K562 (cell line): Measurements from ENCODE around the gene SLC25A51. TPM values are rescaled to one million over a fixed set of nuclear protein-coding genes. Genes with fewer than 3 reads are reported as not detected.
A peak's percentile ranks its signal among the peaks of the same experiment; 100 is the strongest.

Source experiments
- ATAC-seq: fragments of 200-7000 bp; cut with Tn5 transposase; 3 replicates; pipeline ENCODE4 v1.9.1; 2020; ENCODE audit warnings: moderate library complexity
- BruUV-seq: library from RNA; stranded (reverse); fragments of 400-500 nt; replicated peaks from 2 replicates; lab custom pipeline; 2021; lab: Mats Ljungman, UMichigan
- CTCF ChIA-PET: fragments of 300-600 bp; formaldehyde crosslinking; extraction: SDS; loops from one replicate; lab custom pipeline; 2021; ENCODE audit warnings: low intra/inter-chr PET ratio; lab: Yijun Ruan, JAX
- POLR2A ChIA-PET: fragments of 300-600, 350-650 bp; sonication (Branson Sonifier 250); formaldehyde crosslinking; extraction: SDS; loops from one replicate; lab custom pipeline; 2021; ENCODE audit warnings: antibody characterized with exemption, inconsistent platforms; lab: Yijun Ruan, JAX
- DNase-seq, 4 experiments: peaks; one replicate each; pipeline versions ENCODE4 v3.0.0 to v3.0.0-alpha.2; 2011 to 2018; ENCODE audit warnings: low spot score in 3 of 4, mixed read lengths in 3 of 4; ENCODE audit errors: extremely low read depth in 1 of 4
- FAIRE-seq: peaks from 2 replicates; lab custom pipeline; 2011; peaks lifted over from hg19 to GRCh38; lab: Jason Lieb, UNC
- H2AFZ ChIP-seq: 2 replicates; pipeline ENCODE4 v1.6.0; 2011; ENCODE audit warnings: low read depth, low read length, control low read depth, inconsistent platforms
- H3K27ac ChIP-seq: fragments of 200-600 bp; 3 replicates; pipeline ENCODE4 v1.8.0; 2011; ENCODE audit warnings: low read depth, mild to moderate bottlenecking, control low read depth, inconsistent platforms, low read length, moderate library complexity, mixed read lengths; ENCODE audit errors: extremely low read depth
- H3K27me3 ChIP-seq, 2 experiments: fragments of 300-600 bp in 1 of 2; 2 replicates in 1 of 2; 3 replicates in 1 of 2; pipeline versions ENCODE4 v1.6.0 to v1.8.0; 2011; ENCODE audit warnings: inconsistent platforms in 2 of 2, low read length in 2 of 2, mild to moderate bottlenecking in 1 of 2, mixed read lengths in 1 of 2, moderate library complexity in 1 of 2; ENCODE audit not compliant: control insufficient read depth in 2 of 2, insufficient read depth in 2 of 2
- H3K36me3 ChIP-seq: fragments of 300-600 bp; 3 replicates; pipeline ENCODE4 v1.8.0; 2011; ENCODE audit warnings: mild to moderate bottlenecking, low read length, inconsistent platforms; ENCODE audit not compliant: control insufficient read depth, insufficient read depth
- H3K4me1 ChIP-seq, 2 experiments: fragments of 200-600 bp in 1 of 2; replicated peaks in 1 of 2; 2 replicates in 1 of 2; 3 replicates in 1 of 2; pipeline versions ENCODE4 v1.5.1 to v1.8.0; 2011; ENCODE audit warnings: inconsistent platforms in 2 of 2, low read length in 2 of 2, mild to moderate bottlenecking in 1 of 2, mixed read lengths in 1 of 2, moderate library complexity in 1 of 2; ENCODE audit not compliant: control insufficient read depth in 2 of 2, insufficient read depth in 2 of 2
- H3K4me2 ChIP-seq: 2 replicates; pipeline ENCODE4 v1.6.1; 2011; ENCODE audit warnings: low read length, control low read depth, inconsistent platforms, mixed read lengths; ENCODE audit not compliant: insufficient read depth
- H3K4me3 ChIP-seq: fragments of 200-600 bp; sonication (generic), shearing (Covaris generic); 2 replicates; pipeline ENCODE4 v1.5.1; 2016; ENCODE audit warnings: control low read depth, inconsistent platforms
- H3K79me2 ChIP-seq: fragments of 200-600 bp; 3 replicates; pipeline ENCODE4 v1.8.0; 2011; ENCODE audit warnings: low read length, inconsistent platforms; ENCODE audit not compliant: control insufficient read depth, insufficient read depth
- H3K9ac ChIP-seq, 2 experiments: 2 replicates each; pipeline versions ENCODE4 v1.6.0 to v1.6.1; 2011; ENCODE audit warnings: low read depth in 2 of 2, low read length in 2 of 2, control low read depth in 1 of 2, inconsistent platforms in 1 of 2, mild to moderate bottlenecking in 1 of 2, mixed read lengths in 1 of 2; ENCODE audit not compliant: insufficient read depth in 1 of 2
- H3K9me1 ChIP-seq: one replicate; pipeline ENCODE4 v1.6.0; 2011; ENCODE audit warnings: inconsistent platforms, mild to moderate bottlenecking, low read length, moderate library complexity; ENCODE audit not compliant: control insufficient read depth, insufficient read depth
- H3K9me3 ChIP-seq: replicated peaks from 2 replicates; pipeline ENCODE4 v1.5.1; 2011; ENCODE audit warnings: low read depth, low read length, inconsistent platforms; ENCODE audit not compliant: control insufficient read depth, insufficient read depth
- H4K20me1 ChIP-seq: replicated peaks from 2 replicates; pipeline ENCODE4 v1.6.1; 2011; ENCODE audit warnings: low read length, inconsistent platforms, mixed read lengths; ENCODE audit not compliant: control insufficient read depth, insufficient read depth
- BRD4 ChIP-seq: fragments of 200-600 bp; sonication (generic); IDR thresholded peaks from 2 replicates; pipeline ENCODE4 v1.6.1; 2017; ENCODE audit warnings: inconsistent platforms
- DIDO1 ChIP-seq: fragments of 450-650 bp; IDR thresholded peaks from 2 replicates; pipeline ENCODE4 v1.6.1; 2016; ENCODE audit warnings: low read depth, missing biosample characterization, missing genetic modification characterization
- HDAC6 ChIP-seq: IDR thresholded peaks from 2 replicates; pipeline ENCODE4 v1.6.1; 2012; ENCODE audit warnings: low read depth, mild to moderate bottlenecking, control low read depth, inconsistent platforms, low read length, moderate library complexity
- PRPF4 ChIP-seq: fragments of 200-400 bp; formaldehyde crosslinking; IDR thresholded peaks from one replicate; pipeline ENCODE4 v1.6.1; 2017; ENCODE audit warnings: low read length, low read depth, mild to moderate bottlenecking; ENCODE audit not compliant: insufficient read depth, poor library complexity, severe bottlenecking
- RUNX1 ChIP-seq: sonication (generic); IDR thresholded peaks from 2 replicates; pipeline ENCODE4 v1.6.1; 2016; ENCODE audit warnings: antibody characterized with exemption, low read depth
- TAF9B ChIP-seq: fragments of 450-650 bp; IDR thresholded peaks from 2 replicates; pipeline ENCODE4 v1.6.1; 2018; ENCODE audit warnings: mild to moderate bottlenecking; ENCODE audit not compliant: partially characterized antibody
- ZC3H4 ChIP-seq: sonication (generic); formaldehyde crosslinking; IDR thresholded peaks from 2 replicates; pipeline ENCODE4 v1.9.0; 2021; ENCODE audit warnings: missing genetic modification reagents, borderline replicate concordance
- ZNF41 ChIP-seq: fragments of 250-450 bp; sonication (Bioruptor Pico); conservative IDR thresholded peaks from 2 replicates; pipeline ENCODE4 v1.4.0; 2020; ENCODE audit warnings: mild to moderate bottlenecking
- WGBS: fragments of 100-300 bp; shearing (Covaris generic); methylation state at CpG from one replicate; pipeline ENCODE4 v1.1.6; 2016; ENCODE audit warnings: low coverage, mixed read lengths; ENCODE audit not compliant: insufficient coverage; ENCODE audit errors: missing lambda C conversion rate; 5-methylcytosine and 5-hydroxymethylcytosine counted together
- in situ Hi-C: fragments of 300-500 bp; cut with MboI; formaldehyde crosslinking; loops from 4 replicates; pipeline ENCODE4 v1.15.0; 2018; ENCODE audit warnings: inconsistent platforms, mixed read lengths
- intact Hi-C: fragments of 100-400 bp; cut with micrococcal nuclease; formaldehyde crosslinking; loops from 2 replicates; pipeline ENCODE4 v1.14.2; 2022
- polyA plus RNA-seq, 8 experiments: library from polyadenylated mRNA; depleted of rRNA in 4 of 8; stranded (reverse) in 5 of 8; unstranded in 3 of 8; fragments of >200 nt; fragmentation: Nextera tagmentation in 2 of 8; fragmentation: Illumina TruSeq in 1 of 8; extraction: Ambion mirVana in 2 of 8; extraction: Trizol in 1 of 8; gene quantifications; 2 replicates each; pipeline versions ENCODE4 v1.2.1 to v1.2.3, GENCODE V29; 2011 to 2014; ENCODE audit warnings: inconsistent platforms in 1 of 8, missing spikeins in 1 of 8
- total RNA-seq, 7 experiments: library from RNA; depleted of rRNA in 6 of 7; stranded (reverse); fragments of >200 nt in 6 of 7; fragmentation: Illumina TruSeq in 2 of 7; extraction: Trizol in 2 of 7; gene quantifications; 2 replicates each; pipeline versions ENCODE4 v1.2.1 to v1.2.3, GENCODE V29; 2011 to 2021; ENCODE audit warnings: low replicate concordance in 1 of 7

Gene SLC25A51
- total and polyA plus RNA-seq, 9 of the 15 experiments (the other 6 are each of a cell fraction or from before 2014, with no cell fraction given): 9.1 to 40.7 (median 24.5) TPM

GRCh38 chr9:37923796-37924427, 20.0 kb upstream of the SLC25A51 start:
- no peak for DNase-seq
- H3K9me3 ChIP-seq: no peaks in the 10 kb centered on the region
- peaks cover 10% of the 10 kb centered on the region; the same call in 1 of the 2 replicates for H4K20me1 ChIP-seq
- H3K27me3 ChIP-seq: no peaks in the 10 kb centered on the region
- in situ Hi-C loops: no loop called here
- intact Hi-C loops: no loop called here
- POLR2A ChIA-PET: interaction anchor here (0.6 to 3.1 kb wide), 3 partner anchors 9 to 145 kb away, joined by 3 to 9 read pairs (median 3); no protein-coding TSS in a partner anchor
- no peak overlapping the region for H3K27ac ChIP-seq
- H3K36me3 ChIP-seq: peaks cover 9% of the 10 kb centered on the region; the same call in 1 of the 3 replicates
- BruUV-seq: no TSS peak
- 83% methylated on average over 24 of the region's 25 CpGs for WGBS
- H3K9me1 ChIP-seq: peaks cover 5% of the 10 kb centered on the region
- no peak for ATAC-seq
- H3K4me1 ChIP-seq: peaks cover 11 to 27% of the 10 kb centered on the region in 2 experiments; a peak in 4 of 5 replicates
- no peak overlapping the region for H2AFZ ChIP-seq
- H3K4me3 ChIP-seq: no peak overlapping the region
- no peak overlapping the region for H3K4me2 ChIP-seq
- CTCF ChIA-PET: no interaction called here
- FAIRE-seq: no peak
- 0 out of 4 replicates have a peak overlapping the region, but pooled peaks of 1 of the 2 experiments have one; percentile 83 for H3K9ac ChIP-seq
- H3K79me2 ChIP-seq: no peaks in the 10 kb centered on the region
- TF ChIP-seq HDAC6 (no peak), ZNF41 (CRISPR knock-in tag) (no peak), ZC3H4 (CRISPR knock-in tag) (no peak), TAF9B (no peak), PRPF4 (no peak), BRD4 (no peak), RUNX1 (no peak), DIDO1 (tag) (no peak)
